ENCODE results near the gene IQSEC1.

Gene IQSEC1

GRCh38 chr3:12984023-12984823 is 89.0 kb downstream of the IQSEC1 start:
- no peak for DNase-seq (ENCODE audit: low read depth)

GRCh38 chr3:12983319-12983718 is 89.9 kb downstream of the IQSEC1 start:
- no peak for DNase-seq (ENCODE audit: low read depth)

GRCh38 chr3:12982619-12983101 is 90.6 kb downstream of the IQSEC1 start:
- DNase-seq (ENCODE audit: low read depth): no peak

GRCh38 chr3:12981306-12982275 is 91.6 kb downstream of the IQSEC1 start:
- DNase-seq (ENCODE audit: low read depth): no peak

GRCh38 chr3:12980596-12981290 is 92.5 kb downstream of the IQSEC1 start:
- DNase-seq (ENCODE audit: low read depth): no peak

GRCh38 chr3:12979947-12980487 is 93.2 kb downstream of the IQSEC1 start:
- no peak for DNase-seq (ENCODE audit: low read depth)

GRCh38 chr3:12979151-12979946 is 93.9 kb downstream of the IQSEC1 start:
- no peak for DNase-seq (ENCODE audit: low read depth)

GRCh38 chr3:12978682-12979081 is 94.5 kb downstream of the IQSEC1 start:
- no peak for DNase-seq (ENCODE audit: low read depth)

GRCh38 chr3:12977117-12977808 is 96.0 kb downstream of the IQSEC1 start:
- no peak for DNase-seq (ENCODE audit: low read depth)

GRCh38 chr3:12975748-12976522 is 97.3 kb downstream of the IQSEC1 start:
- DNase-seq (ENCODE audit: low read depth): no peak

GRCh38 chr3:12974819-12975218 is 98.4 kb downstream of the IQSEC1 start:
- DNase-seq (ENCODE audit: low read depth): no peak

GRCh38 chr3:12974334-12974733 is 98.9 kb downstream of the IQSEC1 start:
- no peak for DNase-seq (ENCODE audit: low read depth)

GRCh38 chr3:12973827-12974226 is 99.4 kb downstream of the IQSEC1 start:
- no peak for DNase-seq (ENCODE audit: low read depth)

- DNase-seq (ENCODE audit: low read depth): no peak
These were observed 100.2 kb downstream of the IQSEC1 start for GRCh38 chr3:12972781-12973702.

- no peak for DNase-seq (ENCODE audit: low read depth)
These were observed 101.2 kb downstream of the IQSEC1 start for GRCh38 chr3:12972043-12972442.

GRCh38 chr3:12970684-12971083 is 102.5 kb downstream of the IQSEC1 start:
- no peak for DNase-seq (ENCODE audit: low read depth)

GRCh38 chr3:12969486-12969885 is 103.7 kb downstream of the IQSEC1 start:
- no peak for DNase-seq (ENCODE audit: low read depth)

GRCh38 chr3:12968541-12968940 is 104.7 kb downstream of the IQSEC1 start:
- no peak for DNase-seq (ENCODE audit: low read depth)
